Measurements from ENCODE around the gene EDN1.
A peak's percentile ranks its signal among the peaks of the same experiment; 100 is the strongest.
"Not testable (repeated sequence)": the region's sequence is repeated elsewhere in the genome, so short reads cannot be mapped to it uniquely, and the experiment has no call there.

The EDN1 gene

DNA sequence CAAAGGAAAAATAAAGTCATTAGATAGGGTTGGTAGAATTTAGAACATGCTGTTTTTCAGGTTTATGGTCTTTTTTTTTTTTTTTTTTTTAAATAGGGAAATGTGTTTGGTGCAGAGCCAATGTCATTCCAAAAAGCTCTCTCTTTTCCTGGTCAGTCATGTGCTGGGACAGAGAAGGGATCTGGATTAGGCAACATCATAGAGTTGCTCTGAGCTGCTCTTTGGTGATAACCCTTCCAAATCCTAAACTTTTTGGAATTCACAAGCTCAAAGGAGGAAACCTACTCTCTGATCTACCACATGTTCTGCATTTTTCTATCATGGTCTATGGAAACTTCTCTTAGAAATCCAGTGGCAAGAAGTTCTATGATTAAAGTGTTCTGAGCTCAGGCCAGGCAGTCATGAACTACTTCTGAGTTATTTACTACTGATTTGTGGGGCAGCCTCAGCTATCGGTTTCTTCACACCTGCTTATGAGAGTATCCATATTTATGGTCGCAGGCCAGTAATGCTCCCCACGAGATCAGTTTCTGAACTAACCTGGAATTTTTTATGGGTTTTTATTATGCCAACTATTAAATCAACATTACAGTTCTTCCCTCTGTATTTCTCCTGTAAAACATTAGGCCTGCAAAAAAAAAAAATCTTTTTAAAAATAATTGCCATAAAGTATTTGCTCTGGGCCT lies 4.8 kb downstream of the EDN1 start:
- DNase-seq (ENCODE audit: low read depth), result no peak

DNA sequence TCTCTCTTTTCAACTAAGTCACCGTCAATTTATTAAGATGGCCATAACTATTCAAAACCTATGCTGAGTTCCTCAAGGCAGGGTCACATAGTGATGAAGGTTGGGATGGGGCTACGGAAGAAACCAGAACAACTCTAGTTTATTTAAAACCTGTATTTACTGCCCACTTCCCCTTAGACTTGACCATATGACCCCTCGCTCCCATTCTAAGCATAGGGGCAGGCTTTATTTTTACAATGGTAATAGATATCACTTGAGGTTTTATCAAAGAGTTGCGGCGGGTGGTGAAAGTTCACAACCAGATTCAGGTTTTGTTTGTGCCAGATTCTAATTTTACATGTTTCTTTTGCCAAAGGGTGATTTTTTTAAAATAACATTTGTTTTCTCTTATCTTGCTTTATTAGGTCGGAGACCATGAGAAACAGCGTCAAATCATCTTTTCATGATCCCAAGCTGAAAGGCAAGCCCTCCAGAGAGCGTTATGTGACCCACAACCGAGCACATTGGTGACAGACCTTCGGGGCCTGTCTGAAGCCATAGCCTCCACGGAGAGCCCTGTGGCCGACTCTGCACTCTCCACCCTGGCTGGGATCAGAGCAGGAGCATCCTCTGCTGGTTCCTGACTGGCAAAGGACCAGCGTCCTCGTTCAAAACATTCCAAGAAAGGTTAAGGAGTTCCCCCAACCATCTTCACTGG lies 5.5 kb downstream of the EDN1 start:
- DNase-seq (ENCODE audit: low read depth), result no peak

DNA sequence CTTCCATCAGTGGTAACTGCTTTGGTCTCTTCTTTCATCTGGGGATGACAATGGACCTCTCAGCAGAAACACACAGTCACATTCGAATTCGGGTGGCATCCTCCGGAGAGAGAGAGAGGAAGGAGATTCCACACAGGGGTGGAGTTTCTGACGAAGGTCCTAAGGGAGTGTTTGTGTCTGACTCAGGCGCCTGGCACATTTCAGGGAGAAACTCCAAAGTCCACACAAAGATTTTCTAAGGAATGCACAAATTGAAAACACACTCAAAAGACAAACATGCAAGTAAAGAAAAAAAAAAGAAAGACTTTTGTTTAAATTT lies 6.1 kb downstream of the EDN1 start:
- peak; percentile 73 for DNase-seq (ENCODE audit: low read depth)

DNA sequence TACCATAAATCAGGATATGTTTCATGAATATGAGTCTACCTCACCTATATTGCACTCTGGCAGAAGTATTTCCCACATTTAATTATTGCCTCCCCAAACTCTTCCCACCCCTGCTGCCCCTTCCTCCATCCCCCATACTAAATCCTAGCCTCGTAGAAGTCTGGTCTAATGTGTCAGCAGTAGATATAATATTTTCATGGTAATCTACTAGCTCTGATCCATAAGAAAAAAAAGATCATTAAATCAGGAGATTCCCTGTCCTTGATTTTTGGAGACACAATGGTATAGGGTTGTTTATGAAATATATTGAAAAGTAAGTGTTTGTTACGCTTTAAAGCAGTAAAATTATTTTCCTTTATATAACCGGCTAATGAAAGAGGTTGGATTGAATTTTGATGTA lies 6.4 kb downstream of the EDN1 start:
- no peak for DNase-seq (ENCODE audit: low read depth)

DNA sequence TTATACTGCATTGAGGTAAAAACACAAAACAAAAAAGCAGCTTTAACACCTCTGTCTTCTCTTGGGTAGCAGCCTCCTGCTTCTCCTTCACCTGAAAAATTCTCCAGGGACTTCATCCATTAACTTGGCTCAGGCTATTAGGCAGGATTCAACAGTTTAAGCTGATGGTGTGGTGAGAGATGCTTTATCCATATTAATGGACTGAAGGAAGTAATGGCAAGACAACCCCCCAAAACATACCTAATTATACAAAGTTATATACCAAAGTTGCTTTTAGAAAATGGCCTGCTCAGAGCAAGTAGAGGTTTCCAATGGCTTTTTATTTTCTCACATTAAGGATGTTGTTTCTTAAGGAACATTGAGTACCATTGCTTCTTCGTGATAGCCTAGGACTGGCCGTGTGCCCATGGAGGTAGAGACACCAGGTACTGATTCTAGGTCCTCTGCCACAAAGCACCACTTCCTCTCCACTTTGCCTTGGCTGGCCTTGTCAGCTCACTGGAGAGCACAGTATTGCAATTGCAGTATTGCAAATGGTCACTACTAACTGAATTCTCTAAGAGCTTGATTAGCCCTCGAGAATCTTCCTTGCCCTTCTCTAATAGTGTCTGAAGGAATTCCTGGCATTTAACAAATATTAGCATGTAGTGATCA lies 7.3 kb downstream of the EDN1 start:
- no peak for DNase-seq (ENCODE audit: low read depth)

DNA sequence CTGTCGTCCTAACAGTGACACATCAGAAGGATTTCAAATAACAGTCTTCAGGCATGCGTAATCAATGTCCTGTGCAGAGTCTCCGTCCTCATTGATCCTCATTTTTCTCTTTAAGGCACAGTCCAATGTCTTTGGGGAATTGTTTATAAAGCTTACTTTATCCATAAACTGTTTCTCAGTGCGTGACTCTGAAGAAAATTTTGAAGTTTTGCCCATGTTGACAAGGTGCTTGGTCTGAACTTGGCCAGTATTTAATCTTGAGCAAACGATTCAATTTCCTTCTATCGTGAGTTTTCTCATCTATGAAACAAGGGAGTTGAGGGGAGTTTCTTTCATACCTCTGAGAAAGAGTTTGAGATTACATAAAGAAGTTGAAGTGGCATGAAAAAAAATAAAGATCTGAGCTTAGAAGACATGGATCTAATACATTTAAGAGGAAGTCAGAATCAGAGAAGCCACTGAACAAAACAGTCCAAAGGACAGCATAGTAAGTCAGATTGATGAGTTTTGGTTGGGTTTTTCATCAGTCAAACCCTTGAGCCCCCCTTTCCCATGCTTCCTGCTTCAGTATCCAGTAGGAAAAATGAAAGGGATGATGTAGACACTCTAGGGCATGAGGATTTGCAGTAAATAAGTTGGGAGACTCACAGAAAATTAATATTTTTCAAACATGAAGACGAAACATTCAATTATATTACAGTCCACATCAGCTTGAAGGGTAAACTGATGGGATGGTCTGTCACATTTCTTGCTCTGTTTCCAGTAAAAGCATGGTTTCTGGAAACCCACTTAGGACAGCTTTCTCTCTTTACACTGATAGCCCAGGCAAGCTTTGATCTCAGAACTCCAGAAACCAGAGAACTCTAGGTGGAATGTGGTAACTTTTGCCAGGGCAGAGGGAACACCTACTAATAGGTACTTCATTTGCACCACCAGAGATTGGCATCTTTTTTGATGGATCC lies 8.1 kb downstream of the EDN1 start:
- DNase-seq (ENCODE audit: low read depth), result no peak

DNA sequence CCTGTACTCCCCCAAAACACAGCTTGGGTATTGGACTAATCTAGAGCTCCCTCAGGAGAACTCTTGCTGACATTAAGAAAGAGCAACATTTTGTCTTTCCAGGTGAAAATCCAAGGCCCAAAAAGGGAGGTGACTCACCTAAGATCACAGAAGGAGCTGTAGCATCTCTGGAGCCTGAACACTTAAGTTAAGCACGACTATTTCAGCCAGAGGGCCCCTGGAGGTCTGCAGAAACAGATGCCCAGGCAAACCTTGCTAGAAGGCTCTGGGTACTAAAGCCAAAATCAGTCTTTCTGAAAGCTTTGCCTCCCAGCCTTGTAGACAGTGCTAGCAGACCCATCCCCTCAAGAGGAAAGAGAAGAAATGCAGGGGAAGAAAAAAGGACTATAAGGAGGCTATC lies 8.8 kb downstream of the EDN1 start:
- no peak for DNase-seq (ENCODE audit: low read depth)

DNA sequence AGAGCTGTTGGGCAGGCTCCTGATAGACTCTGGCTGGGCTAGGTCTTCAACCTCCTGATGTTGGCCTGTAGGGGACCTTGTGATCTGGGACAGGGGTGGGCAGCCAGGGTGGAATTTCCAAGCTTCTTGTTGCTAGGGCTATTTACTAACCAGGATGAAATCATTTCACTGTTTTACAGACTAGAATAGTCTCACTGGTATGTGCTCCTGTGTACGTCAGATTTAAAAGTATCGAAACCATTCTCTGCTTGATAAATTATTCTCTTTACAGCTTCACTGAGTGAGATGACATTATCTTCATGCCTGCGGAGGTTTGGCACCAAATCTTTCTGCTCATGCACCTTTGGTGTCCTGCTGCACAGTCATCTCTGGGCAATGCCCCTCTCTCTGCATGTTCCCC lies 10.9 kb downstream of the EDN1 start:
- DNase-seq (ENCODE audit: low read depth), result no peak

DNA sequence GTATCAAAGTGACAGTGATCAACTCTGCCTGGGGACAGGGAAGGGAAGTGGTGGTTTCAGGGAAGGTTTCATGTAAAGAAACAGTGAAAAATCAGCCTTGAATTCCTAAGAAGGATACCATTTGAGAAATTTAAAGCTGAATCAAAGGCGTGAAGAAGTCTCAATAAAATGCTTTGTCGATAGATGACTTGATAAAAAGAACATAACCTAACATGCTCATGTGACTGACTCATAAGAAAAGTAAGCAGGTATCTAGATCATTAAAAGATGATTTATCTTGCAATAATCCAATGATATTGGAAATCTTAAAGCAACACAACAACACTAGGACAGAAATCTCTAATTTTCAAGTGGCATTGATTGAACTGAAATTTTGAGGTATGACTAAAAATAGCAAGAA lies 14.3 kb downstream of the EDN1 start:
- DNase-seq (ENCODE audit: low read depth), result no peak

DNA sequence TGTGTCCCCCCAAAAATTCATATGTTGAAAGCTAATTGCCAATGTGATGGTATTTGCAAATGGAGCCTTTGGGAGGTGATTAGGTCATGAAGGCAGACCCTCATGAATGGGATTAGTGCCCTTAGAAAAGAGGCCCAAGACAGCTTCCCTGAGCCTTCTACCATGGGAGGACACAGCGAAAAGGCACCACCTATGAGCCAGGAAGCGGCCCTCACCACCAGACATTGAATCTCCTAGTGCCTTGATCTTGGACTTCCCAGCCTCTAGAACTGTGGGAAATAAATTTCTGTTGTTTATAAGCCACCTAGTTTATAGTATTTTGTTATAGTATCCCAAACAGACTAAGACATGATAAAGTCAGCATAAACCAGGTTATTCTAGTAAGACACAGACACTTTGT lies 18.9 kb downstream of the EDN1 start:
- no peak for DNase-seq (ENCODE audit: low read depth)

DNA sequence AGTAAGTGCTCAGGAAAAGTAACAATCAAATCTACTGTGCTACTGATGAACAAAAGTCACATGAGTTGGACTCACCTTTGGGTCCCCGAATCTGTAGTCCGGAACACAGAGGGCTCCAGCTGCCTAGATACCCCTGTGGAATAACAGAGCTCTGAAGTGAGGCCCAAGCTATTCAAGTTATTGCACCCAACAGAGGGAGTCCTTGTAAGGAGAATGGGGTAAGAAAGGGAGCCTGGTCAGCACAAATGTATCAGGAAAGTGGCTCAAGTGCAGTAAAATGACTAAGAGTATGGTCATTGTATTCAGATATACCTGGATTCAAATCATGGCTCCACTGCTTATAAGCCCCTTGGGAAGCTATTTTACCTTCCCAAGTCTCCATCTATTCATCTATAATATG lies 20.9 kb downstream of the EDN1 start:
- no peak for DNase-seq (ENCODE audit: low read depth)

DNA sequence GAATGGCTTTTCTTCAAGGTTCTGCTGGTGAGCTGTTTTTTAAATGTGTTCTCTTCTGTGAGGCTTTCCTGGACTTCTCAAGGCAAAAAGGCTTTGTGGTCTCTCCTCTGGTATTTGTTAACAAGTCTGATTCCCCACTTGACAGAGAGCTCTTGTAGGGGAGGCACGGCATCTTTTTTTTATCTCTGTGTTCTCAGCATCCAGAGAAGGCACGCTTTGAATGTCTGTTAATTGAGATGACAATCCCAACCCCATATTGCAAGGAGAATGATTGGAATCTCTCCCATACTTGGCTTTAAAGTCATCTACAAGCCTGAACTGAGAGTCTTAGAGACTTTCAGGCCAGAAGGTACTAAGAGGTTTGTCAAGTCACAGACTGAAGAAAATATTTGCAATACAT lies 22.6 kb downstream of the EDN1 start:
- DNase-seq (ENCODE audit: low read depth), result peak; percentile 97

DNA sequence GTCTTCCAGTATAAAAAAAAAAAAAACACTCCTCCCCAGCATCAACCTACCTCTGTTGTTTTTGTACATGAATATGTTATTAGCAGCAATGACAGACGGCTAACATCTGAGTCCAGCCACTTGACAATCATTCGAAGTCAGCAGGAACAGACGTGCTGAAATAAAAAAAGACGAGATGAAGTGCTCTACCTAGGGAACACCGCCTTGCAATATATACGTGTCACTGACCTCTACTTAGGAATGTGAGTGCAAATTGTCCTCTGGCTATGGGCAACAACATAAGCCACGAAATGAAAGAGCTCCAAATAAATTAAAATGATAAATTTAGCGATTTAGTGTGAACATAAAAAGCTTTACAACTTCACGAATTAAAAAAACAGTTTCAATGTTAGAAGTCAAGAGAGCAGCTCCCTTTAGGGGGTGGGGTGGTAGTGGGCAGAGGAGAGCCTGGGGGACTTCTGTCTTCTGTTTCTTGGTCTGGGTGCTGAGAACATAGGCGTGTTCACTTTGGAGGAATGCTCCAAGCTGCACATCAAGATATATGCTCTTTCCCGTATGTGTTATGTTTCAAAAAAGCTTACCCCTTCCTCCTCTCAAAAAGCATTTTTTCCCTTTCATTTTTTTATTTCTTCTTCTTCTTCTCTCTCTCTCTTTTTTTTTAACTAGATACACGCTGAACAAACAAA lies 23.3 kb downstream of the EDN1 start:
- no peak for DNase-seq (ENCODE audit: low read depth)

DNA sequence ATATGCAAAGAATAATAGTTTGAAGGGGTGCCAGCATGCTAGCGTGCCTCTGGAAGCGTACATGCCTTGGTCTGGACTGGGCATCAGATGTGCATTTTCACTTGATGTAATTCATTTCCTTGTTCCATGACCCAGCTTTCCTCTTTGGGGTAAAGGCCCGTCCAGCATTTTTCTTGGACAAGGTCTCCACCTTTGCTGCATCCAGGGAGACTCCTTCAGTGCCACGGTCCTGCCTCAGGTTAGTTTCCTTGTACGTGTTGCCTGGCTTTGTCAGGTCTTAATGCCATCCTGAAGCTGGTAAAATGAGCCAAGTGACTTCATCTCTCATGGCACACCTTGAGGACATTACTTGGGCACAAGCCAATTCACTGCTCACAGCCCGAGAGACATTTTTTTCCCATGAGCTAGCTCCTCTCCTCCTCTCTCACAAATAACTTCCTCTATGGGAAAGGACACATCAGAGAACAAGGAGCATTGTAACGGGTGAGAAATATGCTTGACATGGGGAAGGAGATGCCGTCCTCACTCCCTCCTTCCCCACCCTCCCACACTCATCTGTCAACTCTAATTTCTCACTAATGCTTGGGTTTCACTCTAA lies 23.9 kb downstream of the EDN1 start:
- DNase-seq (ENCODE audit: low read depth), result peak; percentile 72

DNA sequence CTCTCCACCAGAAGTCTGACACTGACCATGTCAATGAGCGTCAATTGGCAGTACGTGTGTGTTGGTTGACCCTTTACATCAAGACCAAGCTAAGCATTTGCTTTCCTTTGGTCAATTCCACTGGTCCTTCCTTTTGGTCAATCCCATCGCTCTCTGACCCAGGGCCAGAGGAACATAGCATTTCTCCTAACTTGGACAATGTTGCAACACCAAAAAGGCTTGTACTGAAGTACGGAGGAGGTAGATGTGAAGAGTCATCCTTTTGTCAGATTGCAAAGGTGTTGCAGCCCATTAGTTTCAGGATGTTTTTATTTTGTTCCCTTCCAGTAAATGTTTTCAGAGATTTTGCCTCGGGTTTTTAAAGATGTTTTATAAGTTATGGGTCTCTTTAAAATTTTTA lies 24.6 kb downstream of the EDN1 start:
- DNase-seq (ENCODE audit: low read depth), result no peak

DNA sequence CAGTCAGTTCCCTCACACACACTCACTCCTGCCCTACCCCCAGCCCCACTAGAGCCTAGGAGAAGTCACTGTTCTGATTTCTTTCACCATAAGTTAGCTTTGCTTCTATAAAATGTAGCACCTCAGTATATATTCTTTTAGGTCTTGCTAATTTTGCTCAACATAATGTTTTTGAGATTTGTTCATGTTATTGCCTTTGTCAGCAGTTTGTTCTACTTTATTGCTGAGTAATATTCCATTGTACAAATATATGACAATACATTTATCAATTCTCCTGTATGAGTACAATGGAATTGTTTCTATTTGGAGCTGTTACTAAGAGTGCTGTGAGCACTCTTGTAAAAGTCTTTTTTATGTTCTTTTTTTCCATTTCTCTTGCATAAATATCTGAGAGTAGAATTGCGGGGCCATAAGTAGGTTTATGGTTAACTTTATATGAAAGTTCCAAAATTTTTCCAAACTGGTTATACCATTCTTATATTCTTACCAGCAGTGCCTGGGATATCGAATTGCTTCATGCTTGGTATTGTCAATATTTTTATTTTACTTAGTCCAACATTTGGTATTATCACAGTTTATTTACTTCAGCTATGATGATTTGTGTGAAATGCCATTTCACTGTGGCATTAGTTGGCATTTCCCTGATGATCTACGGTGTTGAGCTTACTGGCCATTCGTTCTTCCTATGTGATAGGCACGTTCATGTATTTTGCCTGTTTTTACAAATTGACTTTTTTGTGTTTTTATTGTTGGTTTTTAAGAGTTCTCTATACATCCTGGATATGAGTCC lies 25.3 kb downstream of the EDN1 start:
- no peak for DNase-seq (ENCODE audit: low read depth)

DNA sequence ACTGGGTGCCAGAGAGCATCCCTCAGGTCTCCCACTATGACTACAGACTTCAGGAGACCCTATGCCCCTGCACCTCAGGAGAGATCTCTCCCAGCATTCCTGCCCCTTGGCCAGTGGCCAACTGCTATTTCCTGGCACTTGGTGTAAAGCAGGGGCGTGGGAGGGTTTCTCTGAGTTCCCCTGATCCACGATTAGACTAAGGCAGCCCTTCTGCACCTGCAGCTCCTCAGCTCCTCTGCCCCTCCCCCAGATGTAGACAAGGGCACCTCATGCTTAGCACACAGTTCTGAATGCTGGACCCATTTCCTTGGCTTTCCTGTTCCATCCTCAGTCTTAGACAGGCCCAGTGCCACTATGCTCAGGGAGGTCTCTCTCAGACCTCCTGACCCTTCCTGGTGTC lies 28.6 kb downstream of the EDN1 start:
- DNase-seq (ENCODE audit: low read depth), result no peak

DNA sequence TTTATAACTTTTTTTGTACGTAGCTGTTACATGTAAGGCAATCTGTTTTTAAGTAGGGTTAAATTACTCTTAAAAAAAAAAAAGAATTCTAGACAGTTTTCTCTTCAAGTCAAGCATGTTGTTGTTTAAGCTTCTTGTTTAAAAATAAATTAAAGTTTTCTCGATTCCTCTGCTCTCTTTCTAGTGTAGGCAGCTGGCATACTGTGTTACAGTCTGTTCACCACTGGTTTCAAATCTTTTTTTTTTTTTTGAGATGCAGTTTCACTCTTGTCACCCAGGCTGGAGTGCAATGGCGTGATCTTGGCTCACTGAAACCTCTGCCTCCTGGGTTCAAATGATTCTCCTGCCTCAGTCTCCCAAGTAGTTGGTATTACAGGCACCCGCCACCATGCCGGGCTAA lies 29.9 kb downstream of the EDN1 start:
- DNase-seq (ENCODE audit: low read depth), result not testable (repeated sequence)

DNA sequence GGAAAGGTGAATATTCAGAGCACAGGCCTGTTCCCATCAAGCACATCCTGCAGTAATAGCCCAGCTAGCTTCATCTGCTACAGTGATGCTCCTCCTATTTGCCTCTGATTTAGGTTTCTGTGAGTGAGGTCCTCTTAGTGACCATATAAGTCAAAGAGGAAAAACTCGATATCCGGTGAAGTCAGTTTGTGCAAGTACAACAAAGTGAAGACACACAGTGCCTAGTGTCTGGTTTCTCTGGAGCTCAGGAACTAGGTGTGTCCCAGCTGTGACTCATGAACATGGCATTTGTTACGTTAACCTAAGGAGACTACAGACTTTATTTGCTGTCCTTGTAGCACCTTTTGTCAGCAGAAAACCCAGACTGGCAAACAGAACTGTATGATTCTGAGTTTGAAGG lies 33.9 kb downstream of the EDN1 start:
- peak; percentile 71 for DNase-seq (ENCODE audit: low read depth)

DNA sequence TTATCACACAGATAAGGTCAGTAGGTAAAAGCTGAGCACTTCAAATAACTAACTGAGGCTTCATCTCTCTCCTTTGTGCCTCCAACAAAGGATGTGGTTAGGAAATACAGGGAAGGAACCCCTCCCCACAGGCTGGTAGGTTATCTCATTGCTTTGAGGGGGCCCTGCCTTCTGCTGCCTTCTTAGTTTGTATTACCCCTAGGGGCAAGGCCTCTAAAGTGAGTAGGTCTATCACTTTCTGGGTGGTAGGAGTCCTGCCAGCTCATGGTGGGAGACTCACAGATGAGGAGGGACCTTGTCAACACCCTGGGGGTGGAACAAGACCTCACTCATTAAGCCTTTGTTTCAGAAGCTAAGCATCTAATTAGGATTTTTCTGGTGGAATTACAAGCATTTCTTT lies 34.6 kb downstream of the EDN1 start:
- DNase-seq (ENCODE audit: low read depth), result no peak

DNA sequence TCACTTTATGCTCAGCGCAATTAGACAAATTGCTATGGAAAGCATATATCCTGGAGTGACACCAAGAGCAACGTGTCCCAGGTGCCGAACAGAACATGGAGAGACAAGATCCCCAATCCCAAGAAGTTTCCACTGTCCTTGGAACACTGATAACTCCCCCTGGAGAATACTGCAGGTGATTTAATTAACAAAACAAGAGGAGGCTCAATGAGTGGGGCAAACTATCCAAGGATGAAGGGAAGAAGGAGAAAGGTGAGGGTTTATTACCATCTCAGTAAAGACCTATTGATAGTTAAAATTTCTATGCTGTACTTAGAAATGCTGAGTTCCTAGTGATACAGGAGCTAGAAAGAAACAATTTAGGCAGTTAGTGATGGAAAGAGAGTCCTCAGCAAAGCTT lies 35.7 kb downstream of the EDN1 start:
- DNase-seq (ENCODE audit: low read depth), result no peak

All from amniotic epithelial cell (primary cell).